ENCODE measurements around the gene STAT2. TPM values are rescaled to one million over a fixed set of nuclear protein-coding genes. Genes with fewer than 3 reads are reported as not detected.
A peak's percentile ranks its signal among the peaks of the same experiment; 100 is the strongest.
"Not testable (repeated sequence)": the region's sequence is repeated elsewhere in the genome, so short reads cannot be mapped to it uniquely, and the experiment has no call there.

The STAT2 gene
- 42.2 and 47.6 TPM in 2 replicates for total RNA-seq (2014; rRNA removed; shearing (Covaris generic))

GRCh38 chr12:56359851-56360767, at the start of gene STAT2:
Gene STAT2 (minus strand): TSS chr12:56360107. CDS start chr12:56356571, 3,536 bp downstream.
- peaks cover 9% of the 10 kb centered on the region for H3K36me3 ChIP-seq (replicated peaks; ENCODE audit: control insufficient read depth, insufficient read depth, low read length)
- DNase-seq: peak; percentile 96
- H3K4me3 ChIP-seq (ENCODE audit: insufficient read depth, low read depth, low read length): peak within 1 kb of the TSS; percentile 93
- no peaks in the 10 kb centered on the region for H3K27me3 ChIP-seq (ENCODE audit: control insufficient read depth, insufficient read depth, low read length)

GRCh38 chr12:56408799-56409417, 49.0 kb upstream of the STAT2 start:
- DNase-seq: no peak
- Histone ChIP-seq H3K27me3 (ENCODE audit: control insufficient read depth, insufficient read depth, low read length) (no peaks in the 10 kb centered on the region), H3K36me3 (replicated peaks; ENCODE audit: control insufficient read depth, insufficient read depth, low read length) (no peaks in the 10 kb centered on the region), H3K4me3 (ENCODE audit: insufficient read depth, low read depth, low read length) (no peak overlapping the region)

- not testable (repeated sequence) for H3K36me3 ChIP-seq (replicated peaks; ENCODE audit: control insufficient read depth, insufficient read depth, low read length); H3K27me3 ChIP-seq (ENCODE audit: control insufficient read depth, insufficient read depth, low read length); H3K4me3 ChIP-seq (ENCODE audit: insufficient read depth, low read depth, low read length); DNase-seq
Measured at GRCh38 chr12:56404227-56404626, 44.3 kb upstream of the STAT2 start.

- H3K4me3 ChIP-seq (ENCODE audit: insufficient read depth, low read depth, low read length); H3K36me3 ChIP-seq (replicated peaks; ENCODE audit: control insufficient read depth, insufficient read depth, low read length); H3K27me3 ChIP-seq (ENCODE audit: control insufficient read depth, insufficient read depth, low read length); DNase-seq: not testable (repeated sequence)
Measured at GRCh38 chr12:56401612-56402011, 41.7 kb upstream of the STAT2 start.

- not testable (repeated sequence) for DNase-seq; H3K36me3 ChIP-seq (replicated peaks; ENCODE audit: control insufficient read depth, insufficient read depth, low read length); H3K27me3 ChIP-seq (ENCODE audit: control insufficient read depth, insufficient read depth, low read length); H3K4me3 ChIP-seq (ENCODE audit: insufficient read depth, low read depth, low read length)
Measured at GRCh38 chr12:56401125-56401524, 41.2 kb upstream of the STAT2 start.

- not testable (repeated sequence) for DNase-seq; H3K36me3 ChIP-seq (replicated peaks; ENCODE audit: control insufficient read depth, insufficient read depth, low read length); H3K4me3 ChIP-seq (ENCODE audit: insufficient read depth, low read depth, low read length); H3K27me3 ChIP-seq (ENCODE audit: control insufficient read depth, insufficient read depth, low read length)
Measured at GRCh38 chr12:56399466-56399865, 39.6 kb upstream of the STAT2 start.

GRCh38 chr12:56398324-56398723, 38.4 kb upstream of the STAT2 start:
- H3K36me3 ChIP-seq (replicated peaks; ENCODE audit: control insufficient read depth, insufficient read depth, low read length): no peaks in the 10 kb centered on the region
- H3K27me3 ChIP-seq (ENCODE audit: control insufficient read depth, insufficient read depth, low read length): no peaks in the 10 kb centered on the region
- DNase-seq: no peak
- H3K4me3 ChIP-seq (ENCODE audit: insufficient read depth, low read depth, low read length): no peak overlapping the region

GRCh38 chr12:56392331-56392730, 32.4 kb upstream of the STAT2 start:
- Histone ChIP-seq H3K4me3 (ENCODE audit: insufficient read depth, low read depth, low read length) (no peak overlapping the region), H3K27me3 (ENCODE audit: control insufficient read depth, insufficient read depth, low read length) (no peaks in the 10 kb centered on the region), H3K36me3 (replicated peaks; ENCODE audit: control insufficient read depth, insufficient read depth, low read length) (no peaks in the 10 kb centered on the region)

GRCh38 chr12:56391721-56392120, 31.8 kb upstream of the STAT2 start:
- Histone ChIP-seq H3K4me3 (ENCODE audit: insufficient read depth, low read depth, low read length) (no peak overlapping the region), H3K27me3 (ENCODE audit: control insufficient read depth, insufficient read depth, low read length) (no peaks in the 10 kb centered on the region), H3K36me3 (replicated peaks; ENCODE audit: control insufficient read depth, insufficient read depth, low read length) (no peaks in the 10 kb centered on the region)
- DNase-seq: no peak

More at GRCh38 chr12:56392331-56392730, 32.4 kb upstream of the STAT2 start:
- no peak for DNase-seq

GRCh38 chr12:56389412-56389811, 29.5 kb upstream of the STAT2 start:
- no peak for DNase-seq
- no peak overlapping the region for H3K4me3 ChIP-seq (ENCODE audit: insufficient read depth, low read depth, low read length)
- H3K36me3 ChIP-seq (replicated peaks; ENCODE audit: control insufficient read depth, insufficient read depth, low read length): no peaks in the 10 kb centered on the region
- H3K27me3 ChIP-seq (ENCODE audit: control insufficient read depth, insufficient read depth, low read length): no peaks in the 10 kb centered on the region

GRCh38 chr12:56387152-56387736, 27.3 kb upstream of the STAT2 start:
- Histone ChIP-seq H3K36me3 (replicated peaks; ENCODE audit: control insufficient read depth, insufficient read depth, low read length) (no peaks in the 10 kb centered on the region), H3K27me3 (ENCODE audit: control insufficient read depth, insufficient read depth, low read length) (no peaks in the 10 kb centered on the region), H3K4me3 (ENCODE audit: insufficient read depth, low read depth, low read length) (no peak overlapping the region)
- no peak for DNase-seq

GRCh38 chr12:56385873-56386272, 26.0 kb upstream of the STAT2 start:
- Histone ChIP-seq H3K27me3 (ENCODE audit: control insufficient read depth, insufficient read depth, low read length) (no peaks in the 10 kb centered on the region), H3K36me3 (replicated peaks; ENCODE audit: control insufficient read depth, insufficient read depth, low read length) (no peaks in the 10 kb centered on the region), H3K4me3 (ENCODE audit: insufficient read depth, low read depth, low read length) (no peak overlapping the region)
- DNase-seq: no peak

GRCh38 chr12:56382611-56383010, 22.7 kb upstream of the STAT2 start:
- no peak for DNase-seq
- no peak overlapping the region for H3K4me3 ChIP-seq (ENCODE audit: insufficient read depth, low read depth, low read length)
- H3K27me3 ChIP-seq (ENCODE audit: control insufficient read depth, insufficient read depth, low read length): no peaks in the 10 kb centered on the region
- H3K36me3 ChIP-seq (replicated peaks; ENCODE audit: control insufficient read depth, insufficient read depth, low read length): no peaks in the 10 kb centered on the region

- Histone ChIP-seq H3K4me3 (ENCODE audit: insufficient read depth, low read depth, low read length) (no peak overlapping the region), H3K36me3 (replicated peaks; ENCODE audit: control insufficient read depth, insufficient read depth, low read length) (no peaks in the 10 kb centered on the region), H3K27me3 (ENCODE audit: control insufficient read depth, insufficient read depth, low read length) (no peaks in the 10 kb centered on the region)
- DNase-seq: no peak
Measured at GRCh38 chr12:56377989-56378316, 18.0 kb upstream of the STAT2 start.

All from H7 (cell line).